B cell (primary cell): ENCODE measurements around the gene SELENON.

Experiments used
- EZH2 ChIP-seq: IDR thresholded peaks from 2 replicates; pipeline ENCODE4 v1.6.1; 2012; ENCODE audit warnings: borderline replicate concordance, low read depth, mild to moderate bottlenecking, moderate library complexity, low read length; ENCODE audit not compliant: insufficient read depth, poor library complexity, severe bottlenecking
- TF ChIP-seq, protein P1 (sequence below): fragments of 200-600 bp; IDR thresholded peaks from one replicate; pipeline ENCODE4 v1.8.0; 2022; ENCODE audit warnings: antibody characterized with exemption, mild to moderate bottlenecking

DNA sequence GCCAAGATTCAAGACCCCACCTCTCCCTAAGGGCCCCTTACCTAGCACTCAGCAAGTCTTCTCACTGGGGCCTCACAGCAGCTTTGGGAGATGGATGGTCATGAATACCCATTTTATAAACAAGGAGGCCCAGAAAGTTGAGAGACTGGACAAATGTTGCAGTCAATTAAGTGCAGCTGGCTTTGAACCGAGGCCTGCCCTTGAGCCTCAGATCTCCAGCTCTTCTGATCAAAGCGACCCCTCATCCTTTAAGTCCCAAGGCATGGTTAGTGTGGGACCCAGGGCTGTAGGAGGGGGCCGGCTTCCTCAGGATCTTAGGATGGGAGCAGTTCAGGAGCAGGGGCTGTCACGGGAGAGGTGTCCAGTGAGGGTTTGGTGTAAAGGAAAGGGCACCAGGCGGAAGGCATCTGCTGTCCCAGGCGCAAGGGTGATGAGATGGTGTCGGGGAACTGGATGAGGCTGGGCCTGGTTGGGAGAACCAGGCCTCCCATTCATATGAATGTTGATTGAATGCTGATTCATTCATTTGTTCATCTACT lies 14.6 kb downstream of the SELENON start:
- TF ChIP-seq, protein P1, sequence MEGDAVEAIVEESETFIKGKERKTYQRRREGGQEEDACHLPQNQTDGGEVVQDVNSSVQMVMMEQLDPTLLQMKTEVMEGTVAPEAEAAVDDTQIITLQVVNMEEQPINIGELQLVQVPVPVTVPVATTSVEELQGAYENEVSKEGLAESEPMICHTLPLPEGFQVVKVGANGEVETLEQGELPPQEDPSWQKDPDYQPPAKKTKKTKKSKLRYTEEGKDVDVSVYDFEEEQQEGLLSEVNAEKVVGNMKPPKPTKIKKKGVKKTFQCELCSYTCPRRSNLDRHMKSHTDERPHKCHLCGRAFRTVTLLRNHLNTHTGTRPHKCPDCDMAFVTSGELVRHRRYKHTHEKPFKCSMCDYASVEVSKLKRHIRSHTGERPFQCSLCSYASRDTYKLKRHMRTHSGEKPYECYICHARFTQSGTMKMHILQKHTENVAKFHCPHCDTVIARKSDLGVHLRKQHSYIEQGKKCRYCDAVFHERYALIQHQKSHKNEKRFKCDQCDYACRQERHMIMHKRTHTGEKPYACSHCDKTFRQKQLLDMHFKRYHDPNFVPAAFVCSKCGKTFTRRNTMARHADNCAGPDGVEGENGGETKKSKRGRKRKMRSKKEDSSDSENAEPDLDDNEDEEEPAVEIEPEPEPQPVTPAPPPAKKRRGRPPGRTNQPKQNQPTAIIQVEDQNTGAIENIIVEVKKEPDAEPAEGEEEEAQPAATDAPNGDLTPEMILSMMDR: no peak
- no peak for TF ChIP-seq EZH2
